Stimulated activated CD4-positive, alpha-beta T cell treated with anti-CD3 and anti-CD28 coated beads, Interleukin-15, amount 100 ng/mL, for 1 hour (primary cell): ENCODE data around the gene C2orf15.
A peak's percentile ranks its signal among the peaks of the same experiment; 100 is the strongest.
"Not testable (repeated sequence)": the region's sequence is repeated elsewhere in the genome, so short reads cannot be mapped to it uniquely, and the experiment has no call there.

Experiments
- DNase-seq, 2 donors: peaks; one replicate each; pipeline ENCODE4 v3.0.0-alpha.2; 2020; ENCODE audit warnings: low read depth in 1 of 2, low spot score in 1 of 2

Gene C2orf15

GRCh38 chr2:99141110-99142108 is at the start of gene C2orf15:
Gene C2orf15, plus strand, starts transcription at chr2:99141707. Its CDS starts 8,852 bp downstream, at chr2:99150559.
- DNase-seq = peak; percentile 93 to 95

- DNase-seq = no peak
These were observed 44.8 kb upstream of the C2orf15 start for GRCh38 chr2:99096728-99097127.

GRCh38 chr2:99101697-99102096 is 39.8 kb upstream of the C2orf15 start:
- DNase-seq = no peak

GRCh38 chr2:99104006-99104405 is 37.5 kb upstream of the C2orf15 start:
- no peak for DNase-seq

GRCh38 chr2:99106913-99107312 is 34.6 kb upstream of the C2orf15 start:
- DNase-seq = no peak

GRCh38 chr2:99111236-99111635 is 30.3 kb upstream of the C2orf15 start:
- no peak for DNase-seq

- no peak for DNase-seq
These were observed 29.6 kb upstream of the C2orf15 start for GRCh38 chr2:99111945-99112344.

- DNase-seq = no peak
These were observed 28.9 kb upstream of the C2orf15 start for GRCh38 chr2:99112617-99113016.

- no peak for DNase-seq
These were observed 13.5 kb upstream of the C2orf15 start for GRCh38 chr2:99127981-99128380.

GRCh38 chr2:99135044-99135556 is 6.4 kb upstream of the C2orf15 start:
- not testable (repeated sequence) for DNase-seq

- no peak for DNase-seq
These were observed 2.5 kb upstream of the C2orf15 start for GRCh38 chr2:99139003-99139402.

- no peak for DNase-seq
These were observed 1.2 kb upstream of the C2orf15 start for GRCh38 chr2:99140056-99140859.

GRCh38 chr2:99140860-99141109 is 722 bp upstream of the C2orf15 start:
- no peak for DNase-seq

- no peak for DNase-seq
These were observed 9.2 kb downstream of the C2orf15 start for GRCh38 chr2:99150706-99151105.

GRCh38 chr2:99152199-99152895 is 10.8 kb downstream of the C2orf15 start:
- no peak for DNase-seq

GRCh38 chr2:99153921-99154604 is 12.6 kb downstream of the C2orf15 start:
- DNase-seq = no peak

- peak; percentile 80 to 84 for DNase-seq
These were observed 13.4 kb downstream of the C2orf15 start, which contains the start of the genes LIPT1 and TSGA10 for GRCh38 chr2:99154643-99155536. Gene LIPT1, plus strand, starts transcription at chr2:99154967. Its CDS starts 6,991 bp downstream, at chr2:99161958. Gene TSGA10, minus strand, starts transcription at chr2:99154942. Its CDS starts 45,503 bp downstream, at chr2:99109439.

- DNase-seq = no peak
These were observed 15.4 kb downstream of the C2orf15 start for GRCh38 chr2:99156891-99157290.

GRCh38 chr2:99158599-99158998 is 17.1 kb downstream of the C2orf15 start:
- no peak for DNase-seq
